Lower lobe of right lung (tissue), 2 donors: Measurements from ENCODE around the gene RSPH1. TPM values are rescaled to one million over a fixed set of nuclear protein-coding genes. Genes with fewer than 3 reads are reported as not detected.

Experiments
- ATAC-seq, 2 donors: fragments of 200-7000 bp; cut with Tn5 transposase; one replicate each; pipeline ENCODE4 v1.9.1; 2020 to 2022; ENCODE audit warnings: mild to moderate bottlenecking in 2 of 2, moderate library complexity in 2 of 2
- DNase-seq: peaks from one replicate; pipeline ENCODE4 v3.0.0-alpha.2; 2020
- H3K27ac ChIP-seq: fragments of 200-600 bp; one replicate; pipeline ENCODE4 v1.8.0; 2022
- H3K27me3 ChIP-seq: fragments of 200-600 bp; one replicate; pipeline ENCODE4 v1.8.0; 2022; ENCODE audit warnings: low read depth
- H3K36me3 ChIP-seq: fragments of 200-600 bp; one replicate; pipeline ENCODE4 v1.8.0; 2022; ENCODE audit warnings: mild to moderate bottlenecking
- H3K4me1 ChIP-seq: fragments of 200-600 bp; one replicate; pipeline ENCODE4 v1.8.0; 2022
- H3K4me3 ChIP-seq: fragments of 200-600 bp; one replicate; pipeline ENCODE4 v1.8.0; 2022; ENCODE audit warnings: mild to moderate bottlenecking
- H3K9me3 ChIP-seq: fragments of 200-600 bp; one replicate; pipeline ENCODE4 v1.8.0; 2022
- intact Hi-C: fragments of 100-400 bp; cut with DNase I; formaldehyde crosslinking; loops from one replicate; pipeline ENCODE4 v1.11.0; 2022
- total RNA-seq: library from RNA; stranded (reverse); fragmentation: NEBNext Ultra II Directional; extraction: Animal tissue kit (Norgen Biotek cat#: 25700); gene quantifications from one replicate; pipeline ENCODE4 v1.2.1, GENCODE V29; 2021
- TF ChIP-seq, protein P1 (sequence below): fragments of 200-600 bp; IDR thresholded peaks from one replicate; pipeline ENCODE4 v1.8.0; 2022; ENCODE audit warnings: antibody characterized with exemption, mild to moderate bottlenecking
- donor health status: DM: no; HTN: yes; CAD: no; lungs with severe emphysema.

The RSPH1 gene
- total RNA-seq, 1 donor from 2014 or later: 18.1 TPM

DNA sequence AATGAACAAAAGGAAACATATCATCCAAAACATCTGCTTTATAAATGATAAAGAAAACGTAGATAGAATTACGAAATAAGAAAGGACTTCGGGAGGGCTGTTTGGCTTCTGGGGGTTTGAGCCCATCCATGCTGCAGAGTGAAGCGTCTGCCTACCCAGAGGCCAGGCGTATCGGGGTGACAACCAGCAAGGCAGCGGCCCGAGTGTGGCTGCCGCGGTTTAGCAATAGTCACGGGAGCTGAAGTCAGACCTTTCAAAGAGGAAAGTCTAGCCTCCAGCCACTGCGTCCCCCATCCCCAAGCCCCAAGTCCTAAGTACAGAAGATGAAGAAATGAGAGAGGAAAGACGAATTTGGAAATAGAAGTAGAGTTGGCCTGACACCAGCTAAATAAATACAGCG, 26.2 kb upstream of the RSPH1 start:
- H3K27me3 ChIP-seq: no peaks in the 10 kb centered on the region
- peaks cover 51% of the 10 kb centered on the region for H3K36me3 ChIP-seq

DNA sequence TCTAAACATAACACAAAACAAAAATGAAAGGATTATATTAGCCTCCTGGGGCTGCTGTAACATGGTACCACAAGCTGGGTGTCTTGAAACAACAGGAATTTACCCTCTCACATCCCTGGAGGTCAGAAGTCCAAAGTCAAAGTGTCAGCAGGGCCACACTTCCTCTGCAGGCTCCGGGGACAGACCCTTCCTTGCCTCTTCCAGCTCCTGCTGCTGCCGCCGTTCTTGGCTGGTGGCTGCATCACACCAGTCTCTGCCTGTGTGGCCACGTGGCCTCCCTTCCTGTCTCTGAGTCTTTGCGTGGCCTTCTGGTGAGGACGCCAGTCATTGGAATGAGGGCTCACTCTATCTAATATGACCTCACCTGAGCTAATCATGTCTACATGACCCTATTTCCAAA, 25.8 kb upstream of the RSPH1 start:
- TF ChIP-seq, protein P1, sequence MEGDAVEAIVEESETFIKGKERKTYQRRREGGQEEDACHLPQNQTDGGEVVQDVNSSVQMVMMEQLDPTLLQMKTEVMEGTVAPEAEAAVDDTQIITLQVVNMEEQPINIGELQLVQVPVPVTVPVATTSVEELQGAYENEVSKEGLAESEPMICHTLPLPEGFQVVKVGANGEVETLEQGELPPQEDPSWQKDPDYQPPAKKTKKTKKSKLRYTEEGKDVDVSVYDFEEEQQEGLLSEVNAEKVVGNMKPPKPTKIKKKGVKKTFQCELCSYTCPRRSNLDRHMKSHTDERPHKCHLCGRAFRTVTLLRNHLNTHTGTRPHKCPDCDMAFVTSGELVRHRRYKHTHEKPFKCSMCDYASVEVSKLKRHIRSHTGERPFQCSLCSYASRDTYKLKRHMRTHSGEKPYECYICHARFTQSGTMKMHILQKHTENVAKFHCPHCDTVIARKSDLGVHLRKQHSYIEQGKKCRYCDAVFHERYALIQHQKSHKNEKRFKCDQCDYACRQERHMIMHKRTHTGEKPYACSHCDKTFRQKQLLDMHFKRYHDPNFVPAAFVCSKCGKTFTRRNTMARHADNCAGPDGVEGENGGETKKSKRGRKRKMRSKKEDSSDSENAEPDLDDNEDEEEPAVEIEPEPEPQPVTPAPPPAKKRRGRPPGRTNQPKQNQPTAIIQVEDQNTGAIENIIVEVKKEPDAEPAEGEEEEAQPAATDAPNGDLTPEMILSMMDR: no peak
- Histone ChIP-seq H3K4me1 (peaks cover 44% of the 10 kb centered on the region), H3K4me3 (no peak overlapping the region), H3K27me3 (no peaks in the 10 kb centered on the region), H3K27ac (no peak overlapping the region), H3K36me3 (peaks cover 53% of the 10 kb centered on the region), H3K9me3 (no peaks in the 10 kb centered on the region)
- no peak for ATAC-seq
- DNase-seq: no peak
- intact Hi-C loops: no loop called here

More for the DNA sequence above, 26.2 kb upstream of the RSPH1 start:
- H3K9me3 ChIP-seq: no peaks in the 10 kb centered on the region
- ATAC-seq (no peak), DNase-seq (no peak)
- no peak overlapping the region for H3K4me3 ChIP-seq
- TF ChIP-seq, protein P1: no peak
- no peak overlapping the region for H3K27ac ChIP-seq
- intact Hi-C loops: no loop called here
- H3K4me1 ChIP-seq: peaks cover 47% of the 10 kb centered on the region

DNA sequence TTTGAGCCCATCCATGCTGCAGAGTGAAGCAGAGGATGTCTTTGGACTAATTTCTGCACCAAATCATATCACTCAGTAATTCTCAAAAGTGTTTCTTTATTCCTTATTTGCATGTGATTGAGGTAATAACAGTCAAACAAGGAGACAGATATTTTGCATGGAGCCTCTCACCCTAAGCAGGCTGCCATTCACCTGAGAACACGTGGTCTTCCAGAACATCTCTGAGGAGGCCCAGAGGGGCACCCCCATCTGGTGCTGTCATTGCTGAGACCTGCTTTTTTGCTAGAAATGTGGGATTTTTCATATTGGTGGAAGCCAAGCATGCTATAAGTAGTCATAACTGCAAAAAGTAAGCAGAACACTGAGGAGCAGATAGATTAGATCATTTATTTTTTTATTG, 25.4 kb upstream of the RSPH1 start:
- Histone ChIP-seq H3K9me3 (no peaks in the 10 kb centered on the region), H3K4me1 (peaks cover 44% of the 10 kb centered on the region), H3K36me3 (peaks cover 53% of the 10 kb centered on the region), H3K4me3 (no peak overlapping the region), H3K27ac (no peak overlapping the region), H3K27me3 (no peaks in the 10 kb centered on the region)
- DNase-seq (no peak), ATAC-seq (no peak)
- intact Hi-C loops: no loop called here
- TF ChIP-seq, protein P1: no peak

DNA sequence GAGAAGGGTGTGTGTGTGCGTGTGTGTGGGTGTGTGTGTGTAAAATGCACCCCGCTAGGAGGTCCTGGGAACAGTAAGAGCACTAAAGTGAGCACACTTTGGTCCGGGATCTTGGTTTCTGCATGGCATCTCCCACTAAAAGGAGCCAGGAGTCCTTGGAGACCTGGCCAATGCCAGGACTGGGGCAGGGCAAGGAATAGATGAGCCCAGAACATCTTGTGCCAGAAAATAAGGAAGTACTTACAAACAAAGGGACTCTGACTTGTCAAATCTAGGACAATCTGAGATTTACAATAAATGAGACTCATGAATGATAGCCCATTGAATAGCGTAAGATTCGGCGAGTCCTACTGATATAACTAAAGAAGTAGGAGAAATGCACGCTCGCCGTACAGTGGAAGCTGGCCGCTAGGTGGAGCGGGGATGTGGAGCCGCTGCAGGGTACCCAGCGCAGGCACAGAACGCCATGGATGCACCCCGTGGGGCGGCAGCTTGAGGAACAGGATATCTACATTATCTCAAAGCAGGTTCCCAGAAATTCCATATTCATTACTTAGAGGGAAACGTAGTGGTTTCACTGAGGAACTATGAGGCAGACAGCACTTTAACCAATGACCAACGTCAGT, 24.7 kb upstream of the RSPH1 start:
- Histone ChIP-seq H3K4me3 (no peak overlapping the region), H3K27ac (no peak overlapping the region), H3K4me1 (peaks cover 44% of the 10 kb centered on the region), H3K27me3 (no peaks in the 10 kb centered on the region), H3K9me3 (no peaks in the 10 kb centered on the region), H3K36me3 (peaks cover 52% of the 10 kb centered on the region)
- intact Hi-C loops: no loop called here
- DNase-seq (no peak), ATAC-seq (no peak)
- TF ChIP-seq, protein P1: no peak

DNA sequence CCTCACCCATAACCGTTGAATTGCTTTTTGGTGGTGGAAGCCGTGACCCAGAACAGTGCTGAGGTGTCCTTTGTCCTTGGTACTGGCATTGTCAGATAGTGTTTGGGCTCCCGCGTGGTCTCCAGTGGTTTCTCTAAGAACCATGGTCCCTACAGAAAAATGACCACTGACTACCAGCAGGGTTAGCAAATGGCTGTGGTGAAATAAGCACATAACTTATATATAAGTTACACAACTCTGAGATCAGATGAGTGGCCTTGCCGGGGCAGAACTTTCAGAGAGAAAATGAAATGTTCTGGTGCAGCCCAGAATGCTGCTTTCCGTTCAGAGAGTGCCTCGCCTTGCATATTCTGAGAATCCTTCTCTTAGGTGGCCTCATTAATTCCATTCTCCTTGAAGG, 22.6 kb upstream of the RSPH1 start:
- TF ChIP-seq, protein P1: no peak
- H3K4me1 ChIP-seq: peaks cover 38% of the 10 kb centered on the region
- no peak overlapping the region for H3K27ac ChIP-seq
- DNase-seq (no peak), ATAC-seq (no peak)
- intact Hi-C loops: no loop called here
- peaks cover 52% of the 10 kb centered on the region for H3K36me3 ChIP-seq
- H3K9me3 ChIP-seq: no peaks in the 10 kb centered on the region
- no peak overlapping the region for H3K4me3 ChIP-seq
- no peaks in the 10 kb centered on the region for H3K27me3 ChIP-seq
